ENCODE results near the gene COL11A2. TPM values are rescaled to one million over a fixed set of nuclear protein-coding genes. Genes with fewer than 3 reads are reported as not detected.

Gene COL11A2
- total RNA-seq, 1 experiment from 2014 or later, result 2.3 TPM

GRCh38 chr6:33154349-33154748, 37.9 kb downstream of the COL11A2 start:
- no CpG with 5 or more reads among the region's 4 CpGs for WGBS (ENCODE audit: extremely low coverage, insufficient read length, low lambda C conversion rate)
- H2AK5ac ChIP-seq (ENCODE audit: insufficient read length, low read length), result no peak overlapping the region
- no peak overlapping the region for H3K27ac Mint-ChIP-seq

More at GRCh38 chr6:33154349-33154748, 37.9 kb downstream of the COL11A2 start:
- Histone ChIP-seq H3K4ac (ENCODE audit: low read depth, low read length) (no peak overlapping the region), H3K9ac (ENCODE audit: extremely low read depth, insufficient read length, low read length) (no peak overlapping the region), H2BK20ac (ENCODE audit: low read depth, low read length, poor library complexity, severe bottlenecking) (no peak overlapping the region), H3K23ac (ENCODE audit: insufficient read length, low read depth, low read length) (no peak overlapping the region), H3K9me3 (ENCODE audit: control insufficient read depth, low read depth, low read length) (no peaks in the 10 kb centered on the region), H2BK12ac (ENCODE audit: insufficient read length, low read depth, low read length) (no peak overlapping the region), H2BK5ac (ENCODE audit: insufficient read length, low read length) (no peak overlapping the region), H2AFZ (ENCODE audit: low read length) (no peak overlapping the region), H4K20me1 (ENCODE audit: control insufficient read depth, insufficient read depth, insufficient read length) (no peaks in the 10 kb centered on the region), H3K23me2 (ENCODE audit: insufficient read length, low read depth, low read length, poor library complexity, severe bottlenecking) (no peaks in the 10 kb centered on the region), H3K27me3 (ENCODE audit: insufficient read depth, low read length) (no peaks in the 10 kb centered on the region), H4K5ac (ENCODE audit: insufficient read length, low read depth, low read length) (no peak overlapping the region), H3K79me1 (ENCODE audit: insufficient read depth, low read depth, low read length, poor library complexity, severe bottlenecking) (no peaks in the 10 kb centered on the region), H3K4me2 (ENCODE audit: insufficient read depth, insufficient read length, low read length) (no peak overlapping the region), H3K56ac (ENCODE audit: insufficient read length, low read depth, low read length) (no peak overlapping the region), H2BK15ac (ENCODE audit: low read depth, low read length) (no peak overlapping the region), H3K14ac (ENCODE audit: insufficient read depth, low read length) (no peak overlapping the region), H4K8ac (replicated peaks; ENCODE audit: insufficient read length, low read depth, low read length) (no peak overlapping the region), H2BK120ac (ENCODE audit: low read depth, low read length, poor library complexity, severe bottlenecking) (no peak overlapping the region), H3K18ac (ENCODE audit: insufficient read length, low read depth, low read length) (no peak overlapping the region), H4K91ac (ENCODE audit: insufficient read length, low read depth, low read length) (no peak overlapping the region), H3K4me1 (ENCODE audit: insufficient read depth, low read length) (no peaks in the 10 kb centered on the region), H3K27ac (ENCODE audit: insufficient read length, low read depth, low read length) (no peak overlapping the region), H3K79me2 (ENCODE audit: insufficient read depth, low read length) (no peaks in the 10 kb centered on the region), H3T11ph (ENCODE audit: low read length) (no peak overlapping the region)
- no peak for DNase-seq
- peaks cover 15% of the 10 kb centered on the region for H3K27me3 Mint-ChIP-seq (ENCODE audit: low read depth)
- no peak for TF ChIP-seq CTCF (conservative IDR thresholded peaks at IDR 0.05)
- H3K9me3 Mint-ChIP-seq, result peaks cover 13 to 16% of the 10 kb centered on the region in 2 experiments
- no peaks in the 10 kb centered on the region for H3K4me1 Mint-ChIP-seq
- peaks cover 4 to 10% (median 10%) of the 10 kb centered on the region in 3 experiments; a peak in 6 of 7 replicates for H3K36me3 Mint-ChIP-seq (ENCODE audit: insufficient read depth in 1 of 3, low read depth in 3 of 3)
- H3K4me3 Mint-ChIP-seq, result no peak overlapping the region
